Measurements from ENCODE around the gene VWA1.

The VWA1 gene

DNA sequence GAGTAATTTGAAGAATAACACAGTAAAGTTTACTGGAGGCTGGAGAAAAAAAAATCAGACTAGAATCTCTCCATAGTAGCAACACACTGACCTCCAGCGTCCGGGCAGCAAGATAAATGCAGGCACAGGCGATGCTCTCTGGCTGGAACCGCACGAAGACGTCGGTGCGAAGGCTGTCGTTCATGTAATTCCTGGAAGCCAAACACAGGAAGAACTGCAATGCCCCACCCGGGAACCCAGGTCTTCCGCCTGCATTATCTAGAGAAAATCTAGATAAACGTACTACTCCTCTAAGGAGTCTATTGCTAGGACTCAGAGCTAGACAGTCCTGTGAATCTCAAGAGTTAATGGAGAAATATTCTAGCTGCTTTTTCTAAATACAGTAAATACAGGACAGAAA lies 44.8 kb upstream of the VWA1 start:
- H3K4me3 ChIP-seq (ENCODE audit: low read depth, low read length), result no peak overlapping the region
- no peak overlapping the region for H3K27ac ChIP-seq (ENCODE audit: extremely low read depth, low read depth, low read length)
- CTCF ChIA-PET, result interaction anchor here (0.6 to 2.2 kb wide), 2 partner anchors 13 to 18 kb away, joined by 4 to 9 read pairs; no protein-coding TSS in a partner anchor
- POLR2A ChIA-PET, result interaction anchor here (1.2 kb wide), 1 partner anchor 9 kb away, joined by 3 read pairs; no protein-coding TSS in a partner anchor
- peaks cover 70 to 100% of the 10 kb centered on the region in 2 experiments for H3K36me3 ChIP-seq (ENCODE audit: control insufficient read depth in 2 of 2, insufficient read depth in 1 of 2, low read length in 2 of 2)
- no peaks in the 10 kb centered on the region for H3K9me3 ChIP-seq (ENCODE audit: control insufficient read depth, insufficient read depth, low read depth, low read length)
- TF ChIP-seq ZFP41 (tag by site-specific recombination; IDR thresholded peaks at IDR 0.05; ENCODE audit: borderline replicate concordance) (no peak), MYNN (tag by site-specific recombination; IDR thresholded peaks at IDR 0.05; ENCODE audit: borderline replicate concordance) (no peak)
- TF ChIP-seq, protein P1, sequence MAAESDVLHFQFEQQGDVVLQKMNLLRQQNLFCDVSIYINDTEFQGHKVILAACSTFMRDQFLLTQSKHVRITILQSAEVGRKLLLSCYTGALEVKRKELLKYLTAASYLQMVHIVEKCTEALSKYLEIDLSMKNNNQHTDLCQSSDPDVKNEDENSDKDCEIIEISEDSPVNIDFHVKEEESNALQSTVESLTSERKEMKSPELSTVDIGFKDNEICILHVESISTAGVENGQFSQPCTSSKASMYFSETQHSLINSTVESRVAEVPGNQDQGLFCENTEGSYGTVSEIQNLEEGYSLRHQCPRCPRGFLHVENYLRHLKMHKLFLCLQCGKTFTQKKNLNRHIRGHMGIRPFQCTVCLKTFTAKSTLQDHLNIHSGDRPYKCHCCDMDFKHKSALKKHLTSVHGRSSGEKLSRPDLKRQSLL (tag by site-specific recombination; IDR thresholded peaks at IDR 0.05), result no peak
- no peaks in the 10 kb centered on the region for H3K4me1 ChIP-seq (ENCODE audit: control insufficient read depth, insufficient read depth, low read length)

DNA sequence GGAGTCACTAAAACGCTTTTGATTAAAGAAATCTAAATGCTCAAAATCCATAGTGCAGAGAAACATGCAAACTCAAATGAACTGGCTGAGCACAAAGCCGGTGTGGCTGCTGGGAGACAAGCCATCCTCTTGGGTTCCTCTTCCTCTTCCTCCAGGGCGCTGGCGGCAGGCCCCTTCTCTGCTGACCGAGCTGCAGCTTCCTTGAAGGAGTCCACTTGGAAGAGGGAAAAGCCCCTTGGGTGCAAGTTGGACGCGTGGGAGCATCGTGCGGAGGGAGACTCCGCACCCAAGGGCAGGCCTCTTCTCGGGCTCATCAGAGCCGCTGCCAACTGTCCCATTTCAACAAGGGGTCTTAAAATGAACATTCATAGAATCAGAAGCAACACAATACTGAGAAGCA lies 44.3 kb upstream of the VWA1 start:
- H3K4me1 ChIP-seq (ENCODE audit: control insufficient read depth, insufficient read depth, low read length), result no peaks in the 10 kb centered on the region
- POLR2A ChIA-PET, result interaction anchor here (0.9 to 1.2 kb wide), 2 partner anchors 9 to 43 kb away, joined by 3 read pairs; no protein-coding TSS in a partner anchor
- peaks cover 68 to 100% of the 10 kb centered on the region in 2 experiments for H3K36me3 ChIP-seq (ENCODE audit: control insufficient read depth in 2 of 2, insufficient read depth in 1 of 2, low read length in 2 of 2)
- no peak overlapping the region for H3K4me3 ChIP-seq (ENCODE audit: low read depth, low read length)
- TF ChIP-seq, protein P2, sequence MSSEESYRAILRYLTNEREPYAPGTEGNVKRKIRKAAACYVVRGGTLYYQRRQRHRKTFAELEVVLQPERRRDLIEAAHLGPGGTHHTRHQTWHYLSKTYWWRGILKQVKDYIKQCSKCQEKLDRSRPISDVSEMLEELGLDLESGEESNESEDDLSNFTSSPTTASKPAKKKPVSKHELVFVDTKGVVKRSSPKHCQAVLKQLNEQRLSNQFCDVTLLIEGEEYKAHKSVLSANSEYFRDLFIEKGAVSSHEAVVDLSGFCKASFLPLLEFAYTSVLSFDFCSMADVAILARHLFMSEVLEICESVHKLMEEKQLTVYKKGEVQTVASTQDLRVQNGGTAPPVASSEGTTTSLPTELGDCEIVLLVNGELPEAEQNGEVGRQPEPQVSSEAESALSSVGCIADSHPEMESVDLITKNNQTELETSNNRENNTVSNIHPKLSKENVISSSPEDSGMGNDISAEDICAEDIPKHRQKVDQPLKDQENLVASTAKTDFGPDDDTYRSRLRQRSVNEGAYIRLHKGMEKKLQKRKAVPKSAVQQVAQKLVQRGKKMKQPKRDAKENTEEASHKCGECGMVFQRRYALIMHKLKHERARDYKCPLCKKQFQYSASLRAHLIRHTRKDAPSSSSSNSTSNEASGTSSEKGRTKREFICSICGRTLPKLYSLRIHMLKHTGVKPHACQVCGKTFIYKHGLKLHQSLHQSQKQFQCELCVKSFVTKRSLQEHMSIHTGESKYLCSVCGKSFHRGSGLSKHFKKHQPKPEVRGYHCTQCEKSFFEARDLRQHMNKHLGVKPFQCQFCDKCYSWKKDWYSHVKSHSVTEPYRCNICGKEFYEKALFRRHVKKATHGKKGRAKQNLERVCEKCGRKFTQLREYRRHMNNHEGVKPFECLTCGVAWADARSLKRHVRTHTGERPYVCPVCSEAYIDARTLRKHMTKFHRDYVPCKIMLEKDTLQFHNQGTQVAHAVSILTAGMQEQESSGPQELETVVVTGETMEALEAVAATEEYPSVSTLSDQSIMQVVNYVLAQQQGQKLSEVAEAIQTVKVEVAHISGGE (tag by site-specific recombination; conservative IDR thresholded peaks at IDR 0.05; ENCODE audit: low read depth), result no peak
- TF ChIP-seq ZNF132 (tag by site-specific recombination; IDR thresholded peaks at IDR 0.05; ENCODE audit: borderline replicate concordance) (no peak), ZNF391 (tag by site-specific recombination; IDR thresholded peaks at IDR 0.05; ENCODE audit: borderline replicate concordance, low read depth) (no peak), ZNF747 (tag by site-specific recombination; IDR thresholded peaks at IDR 0.05) (no peak), MEIS1 (CRISPR knock-in tag; IDR thresholded peaks at IDR 0.05; ENCODE audit: borderline replicate concordance) (no peak), ZNF555 (tag by site-specific recombination; conservative IDR thresholded peaks at IDR 0.05) (no peak), TCF7L2 (IDR thresholded peaks at IDR 0.05; ENCODE audit: borderline replicate concordance, low read depth, low read length) (no peak), GLIS1 (tag by site-specific recombination; IDR thresholded peaks at IDR 0.05) (no peak), ZSCAN30 (tag by site-specific recombination; IDR thresholded peaks at IDR 0.05) (no peak), ZBTB17 (tag by site-specific recombination; IDR thresholded peaks at IDR 0.05) (no peak), PRDM1 (tag by site-specific recombination; IDR thresholded peaks at IDR 0.05) (no peak), SCRT2 (tag by site-specific recombination; IDR thresholded peaks at IDR 0.05) (no peak), ZBTB21 (tag by site-specific recombination; IDR thresholded peaks at IDR 0.05) (no peak)
- no peaks in the 10 kb centered on the region for H3K9me3 ChIP-seq (ENCODE audit: control insufficient read depth, insufficient read depth, low read depth, low read length)
- H3K27ac ChIP-seq (ENCODE audit: extremely low read depth, low read depth, low read length), result no peak overlapping the region
- CTCF ChIA-PET, result interaction anchor here (0.6 to 2.2 kb wide), 6 partner anchors 9 to 113 kb away, joined by 3 to 9 read pairs (median 4); partner anchors contain the start of gene ATAD3C

- H3K27ac ChIP-seq (ENCODE audit: extremely low read depth, low read depth, low read length), result no peak overlapping the region
- ChIA-PET CTCF (interaction anchor here (1.8 kb wide), 1 partner anchor 18 kb away, joined by 5 read pairs; the partner anchor contains the start of gene AURKAIP1), POLR2A (interaction anchor here (0.8 kb wide), 1 partner anchor 18 kb away, joined by 3 read pairs; the partner anchor contains the start of gene AURKAIP1)
- H3K9me3 ChIP-seq (ENCODE audit: control insufficient read depth, insufficient read depth, low read depth, low read length), result no peaks in the 10 kb centered on the region
- no peak for TF ChIP-seq ZNF514 (tag by site-specific recombination; IDR thresholded peaks at IDR 0.05)
- no peaks in the 10 kb centered on the region for H3K4me1 ChIP-seq (ENCODE audit: control insufficient read depth, insufficient read depth, low read length)
- H3K36me3 ChIP-seq (ENCODE audit: control insufficient read depth in 2 of 2, insufficient read depth in 1 of 2, low read length in 2 of 2), result peaks cover 72 to 99% of the 10 kb centered on the region in 2 experiments
- no peak overlapping the region for H3K4me3 ChIP-seq (ENCODE audit: low read depth, low read length)
Observed at GRCh38 chr1:1393014-1393413, 42.5 kb upstream of the VWA1 start.
